PFSK-1 (cell line): ENCODE measurements around the gene IFNGR2.

ENCODE experiments used
- FOXP2 ChIP-seq: optimal IDR thresholded peaks from 2 replicates; pipeline ENCODE3; 2011; ENCODE audit warnings: borderline replicate concordance, control low read depth, inconsistent platforms; ENCODE audit not compliant: insufficient read depth; ENCODE audit errors: extremely low read length, extremely low read depth
- POLR2AphosphoS5 ChIP-seq: IDR thresholded peaks from 2 replicates; pipeline ENCODE4 v1.6.1; 2012; ENCODE audit warnings: low read depth, mild to moderate bottlenecking, control low read depth, low read length, moderate library complexity
- SIN3A ChIP-seq: IDR thresholded peaks from 2 replicates; pipeline ENCODE4 v1.6.1; 2012; ENCODE audit warnings: mild to moderate bottlenecking, low read length, moderate library complexity, borderline replicate concordance; ENCODE audit not compliant: insufficient read depth
- TAF1 ChIP-seq: IDR thresholded peaks from 2 replicates; pipeline ENCODE4 v1.6.1; 2012; ENCODE audit warnings: low read length, control low read depth, borderline replicate concordance; ENCODE audit not compliant: insufficient read depth
- TF ChIP-seq, protein P1 (sequence below), 2 experiments: IDR thresholded peaks; 2 replicates each; pipeline versions ENCODE4 v1.6.1 to v1.8.0; 2011 to 2012; ENCODE audit warnings: low read depth in 2 of 2, low read length in 2 of 2, control low read depth in 1 of 2, inconsistent platforms in 1 of 2, mild to moderate bottlenecking in 1 of 2, moderate library complexity in 1 of 2; ENCODE audit not compliant: insufficient read depth in 1 of 2

DNA sequence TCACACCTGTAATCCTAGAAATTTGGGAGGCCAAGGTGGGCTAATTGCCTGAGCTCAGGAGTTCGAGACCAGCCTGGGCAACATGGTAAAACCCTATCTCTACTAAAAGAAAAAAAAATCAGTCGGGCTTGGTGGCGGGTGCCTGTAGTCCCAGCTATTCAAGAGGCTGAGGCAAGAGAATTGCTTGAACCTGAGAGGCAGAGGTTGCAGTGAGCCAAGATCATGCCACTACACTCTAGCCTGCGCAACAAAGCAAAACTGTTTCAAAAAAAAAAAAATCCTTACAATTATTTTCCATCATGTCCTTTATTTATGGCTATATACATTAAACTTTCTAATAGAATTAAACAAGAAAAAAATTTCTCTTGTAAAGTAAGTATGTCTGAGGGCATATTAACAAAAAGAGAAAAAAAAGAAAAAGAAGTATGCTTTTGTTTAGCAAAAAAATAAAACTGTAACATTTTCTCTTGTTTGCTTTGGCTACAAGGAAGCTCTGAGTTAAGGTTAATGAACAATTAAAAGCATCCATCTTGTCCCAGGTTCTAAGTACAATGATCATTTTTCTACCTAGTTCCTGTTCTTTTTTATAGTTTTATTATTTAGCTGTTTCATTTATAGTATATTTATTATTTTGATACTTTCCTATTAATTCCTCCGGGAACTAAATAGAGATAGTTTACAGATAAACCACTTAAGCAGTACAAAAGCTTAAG is 58.5 kb downstream of the IFNGR2 start:
- TF ChIP-seq POLR2AphosphoS5 = no peak
- no peak for TF ChIP-seq SIN3A
- TF ChIP-seq, protein P1, sequence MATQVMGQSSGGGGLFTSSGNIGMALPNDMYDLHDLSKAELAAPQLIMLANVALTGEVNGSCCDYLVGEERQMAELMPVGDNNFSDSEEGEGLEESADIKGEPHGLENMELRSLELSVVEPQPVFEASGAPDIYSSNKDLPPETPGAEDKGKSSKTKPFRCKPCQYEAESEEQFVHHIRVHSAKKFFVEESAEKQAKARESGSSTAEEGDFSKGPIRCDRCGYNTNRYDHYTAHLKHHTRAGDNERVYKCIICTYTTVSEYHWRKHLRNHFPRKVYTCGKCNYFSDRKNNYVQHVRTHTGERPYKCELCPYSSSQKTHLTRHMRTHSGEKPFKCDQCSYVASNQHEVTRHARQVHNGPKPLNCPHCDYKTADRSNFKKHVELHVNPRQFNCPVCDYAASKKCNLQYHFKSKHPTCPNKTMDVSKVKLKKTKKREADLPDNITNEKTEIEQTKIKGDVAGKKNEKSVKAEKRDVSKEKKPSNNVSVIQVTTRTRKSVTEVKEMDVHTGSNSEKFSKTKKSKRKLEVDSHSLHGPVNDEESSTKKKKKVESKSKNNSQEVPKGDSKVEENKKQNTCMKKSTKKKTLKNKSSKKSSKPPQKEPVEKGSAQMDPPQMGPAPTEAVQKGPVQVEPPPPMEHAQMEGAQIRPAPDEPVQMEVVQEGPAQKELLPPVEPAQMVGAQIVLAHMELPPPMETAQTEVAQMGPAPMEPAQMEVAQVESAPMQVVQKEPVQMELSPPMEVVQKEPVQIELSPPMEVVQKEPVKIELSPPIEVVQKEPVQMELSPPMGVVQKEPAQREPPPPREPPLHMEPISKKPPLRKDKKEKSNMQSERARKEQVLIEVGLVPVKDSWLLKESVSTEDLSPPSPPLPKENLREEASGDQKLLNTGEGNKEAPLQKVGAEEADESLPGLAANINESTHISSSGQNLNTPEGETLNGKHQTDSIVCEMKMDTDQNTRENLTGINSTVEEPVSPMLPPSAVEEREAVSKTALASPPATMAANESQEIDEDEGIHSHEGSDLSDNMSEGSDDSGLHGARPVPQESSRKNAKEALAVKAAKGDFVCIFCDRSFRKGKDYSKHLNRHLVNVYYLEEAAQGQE (IDR thresholded peaks at IDR 0.05; ENCODE audit: insufficient read depth in 1 of 2, low read depth in 2 of 2, low read length in 2 of 2) = no peak
- TF ChIP-seq TAF1 = no peak
- no peak for TF ChIP-seq FOXP2
